ENCODE results near the gene ANGPTL2. TPM values are rescaled to one million over a fixed set of nuclear protein-coding genes. Genes with fewer than 3 reads are reported as not detected.

The ANGPTL2 gene
- total RNA-seq, 1 experiment from 2014 or later = 5.1 TPM

DNA sequence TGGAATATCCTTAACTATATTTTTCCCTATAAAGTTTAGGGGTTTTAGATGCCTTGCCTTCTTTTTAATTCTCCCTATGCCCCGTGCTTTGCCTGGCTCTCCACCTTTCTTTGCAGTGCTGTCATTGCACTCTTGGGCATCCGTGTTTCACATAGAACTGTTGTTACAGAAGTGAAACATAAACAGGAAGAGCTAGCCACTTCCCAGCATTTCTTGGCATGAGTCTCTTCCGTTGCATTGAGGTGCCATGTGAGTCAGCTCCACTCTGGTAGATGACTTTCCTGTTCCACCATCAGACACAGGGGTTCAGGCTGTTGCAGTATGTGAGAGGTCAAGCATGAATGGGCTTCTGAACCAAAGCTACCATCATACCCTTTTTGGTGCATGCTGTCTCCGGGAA, 73.4 kb downstream of the ANGPTL2 start:
- Histone ChIP-seq H3K4me1 (ENCODE audit: insufficient read depth, low read length) (no peaks in the 10 kb centered on the region), H3K56ac (ENCODE audit: insufficient read length, low read depth, low read length) (no peak overlapping the region), H3K23me2 (ENCODE audit: insufficient read length, low read depth, low read length, poor library complexity, severe bottlenecking) (no peaks in the 10 kb centered on the region), H3K9ac (ENCODE audit: extremely low read depth, insufficient read length, low read length) (no peak overlapping the region), H2BK5ac (ENCODE audit: insufficient read length, low read length) (no peak overlapping the region), H2AFZ (ENCODE audit: low read length) (no peak overlapping the region), H4K5ac (ENCODE audit: insufficient read length, low read depth, low read length) (no peak overlapping the region), H3K27me3 (ENCODE audit: insufficient read depth, low read length) (no peaks in the 10 kb centered on the region), H4K8ac (replicated peaks; ENCODE audit: insufficient read length, low read depth, low read length) (no peak overlapping the region), H3K4me2 (ENCODE audit: insufficient read depth, insufficient read length, low read length) (no peak overlapping the region), H2AK5ac (ENCODE audit: insufficient read length, low read length) (no peak overlapping the region), H3K18ac (ENCODE audit: insufficient read length, low read depth, low read length) (no peak overlapping the region), H3K9me3 (ENCODE audit: control insufficient read depth, low read depth, low read length) (no peaks in the 10 kb centered on the region), H3K79me2 (ENCODE audit: insufficient read depth, low read length) (peaks cover 2% of the 10 kb centered on the region; the same call in 1 of the 2 replicates), H2BK12ac (ENCODE audit: insufficient read length, low read depth, low read length) (no peak overlapping the region), H3K79me1 (ENCODE audit: insufficient read depth, low read depth, low read length, poor library complexity, severe bottlenecking) (no peaks in the 10 kb centered on the region), H2BK20ac (ENCODE audit: low read depth, low read length, poor library complexity, severe bottlenecking) (no peak overlapping the region), H2BK15ac (ENCODE audit: low read depth, low read length) (no peak overlapping the region), H4K20me1 (ENCODE audit: control insufficient read depth, insufficient read depth, insufficient read length) (no peaks in the 10 kb centered on the region), H4K91ac (ENCODE audit: insufficient read length, low read depth, low read length) (no peak overlapping the region), H3T11ph (ENCODE audit: low read length) (no peak overlapping the region), H3K23ac (ENCODE audit: insufficient read length, low read depth, low read length) (no peak overlapping the region), H3K14ac (ENCODE audit: insufficient read depth, low read length) (no peak overlapping the region), H2BK120ac (ENCODE audit: low read depth, low read length, poor library complexity, severe bottlenecking) (no peak overlapping the region), H3K4ac (ENCODE audit: low read depth, low read length) (no peak overlapping the region), H3K27ac (ENCODE audit: insufficient read length, low read depth, low read length) (no peak overlapping the region)
- Mint-ChIP-seq H3K27ac (no peak overlapping the region), H3K27me3 (ENCODE audit: low read depth) (no peaks in the 10 kb centered on the region; the same call in 1 of the 2 replicates), H3K4me1 (no peaks in the 10 kb centered on the region; a peak in 1 of 4 replicates), H3K9me3 (no peaks in the 10 kb centered on the region), H3K4me3 (no peak overlapping the region), H3K36me3 (ENCODE audit: insufficient read depth in 1 of 3, low read depth in 3 of 3) (0 out of 7 replicates have a peak, but pooled peaks cover 0 to 5% (median 0%) of the 10 kb centered on the region in 3 experiments)
- no peak for TF ChIP-seq CTCF (conservative IDR thresholded peaks at IDR 0.05)
- no CpG with 5 or more reads among the region's 4 CpGs for WGBS (ENCODE audit: extremely low coverage, insufficient read length, low lambda C conversion rate)
- DNase-seq = no peak
